GM12865 (cell line): ENCODE measurements around the gene DUSP2.
"Not testable (repeated sequence)": the region's sequence is repeated elsewhere in the genome, so short reads cannot be mapped to it uniquely, and the experiment has no call there.

ENCODE experiments used
- DNase-seq: peaks from one replicate; pipeline ENCODE4 v3.0.0; 2010; ENCODE audit warnings: low read depth
- H3K4me3 ChIP-seq: 2 replicates; pipeline ENCODE4 v1.5.1; 2011; ENCODE audit warnings: mild to moderate bottlenecking, low read depth, low read length, control low read depth
- CTCF ChIP-seq: IDR thresholded peaks from 2 replicates; pipeline ENCODE4 v1.5.1; 2011; ENCODE audit warnings: low read length, control low read depth, low read depth, inconsistent platforms; ENCODE audit not compliant: insufficient read depth; ENCODE audit errors: missing control alignments

The DUSP2 gene

GRCh38 chr2:96163415-96163767 lies 18.2 kb upstream of the DUSP2 start:
- H3K4me3 ChIP-seq = peak overlapping the region; percentile 62
- no peak for TF ChIP-seq CTCF
- no peak for DNase-seq

GRCh38 chr2:96161898-96162297 lies 16.7 kb upstream of the DUSP2 start:
- no peak overlapping the region for H3K4me3 ChIP-seq
- no peak for DNase-seq
- TF ChIP-seq CTCF = no peak

GRCh38 chr2:96160366-96160765 lies 15.1 kb upstream of the DUSP2 start:
- H3K4me3 ChIP-seq, DNase-seq: not testable (repeated sequence)

GRCh38 chr2:96159084-96159830 lies 14.0 kb upstream of the DUSP2 start:
- H3K4me3 ChIP-seq = peak overlapping the region; percentile 64
- no peak for TF ChIP-seq CTCF
- peak; percentile 68 for DNase-seq

- TF ChIP-seq CTCF = no peak
- DNase-seq = peak; percentile 49
- peak overlapping the region; percentile 64 for H3K4me3 ChIP-seq
These were observed 13.3 kb upstream of the DUSP2 start for GRCh38 chr2:96158554-96158940.

- TF ChIP-seq CTCF = no peak
- peak; percentile 91 for DNase-seq
- H3K4me3 ChIP-seq = peak overlapping the region; percentile 64
These were observed 12.7 kb upstream of the DUSP2 start for GRCh38 chr2:96157649-96158553.

GRCh38 chr2:96156926-96157648 lies 11.8 kb upstream of the DUSP2 start:
- peak; percentile 89 for DNase-seq
- H3K4me3 ChIP-seq = peak overlapping the region; percentile 64
- TF ChIP-seq CTCF = no peak
